ENCODE results near the gene COMP. TPM values are rescaled to one million over a fixed set of nuclear protein-coding genes. Genes with fewer than 3 reads are reported as not detected.

The COMP gene
- total and polyA plus RNA-seq, 8 donors = 0.05 to 3.7 (median 0.54) TPM

- FAIRE-seq (no peak), DNase-seq (peak in 1 of 6 donors; percentile 23), ATAC-seq (no peak)
- TF ChIP-seq CTCF (IDR thresholded peaks at IDR 0.05) = no peak
- Histone ChIP-seq H3K4me3 (no peak overlapping the region), H3K27me3 (no peaks in the 10 kb centered on the region), H3K9me3 (no peaks in the 10 kb centered on the region), H3K36me3 (no peaks in the 10 kb centered on the region), H3K27ac (no peak overlapping the region), H3K4me1 (peaks cover 43 to 47% (median 46%) of the 10 kb centered on the region in 3 donors)
- intact Hi-C loops (cut with DNase I) = no loop called here
- 94% methylated on average over 19 to 20 of the region's 20 CpGs for WGBS, 2 donors
These were observed 52.0 kb downstream of the COMP start for GRCh38 chr19:18738961-18739690.

GRCh38 chr19:18737954-18738351 lies 53.2 kb downstream of the COMP start:
- ATAC-seq = peak; percentile 41 to 70 (median 52)
- DNase-seq = peak in 4 of 6 donors; percentile 47 to 68 (median 62)
- no peak for FAIRE-seq
- no peak overlapping the region for H3K4me3 ChIP-seq
- intact Hi-C loops (cut with DNase I) = no loop called here
- no peak for TF ChIP-seq CTCF (IDR thresholded peaks at IDR 0.05)
- H3K4me1 ChIP-seq = peaks cover 41 to 45% (median 44%) of the 10 kb centered on the region in 3 donors
- no peaks in the 10 kb centered on the region for H3K27me3 ChIP-seq
- no peak overlapping the region for H3K27ac ChIP-seq
- no peaks in the 10 kb centered on the region for H3K9me3 ChIP-seq
- WGBS, 2 donors = 25 to 37% methylated on average over 1 of the region's 1 CpG
- no peaks in the 10 kb centered on the region for H3K36me3 ChIP-seq

GRCh38 chr19:18737337-18737953 lies 53.7 kb downstream of the COMP start:
- intact Hi-C loops (cut with DNase I) = no loop called here
- FAIRE-seq = no peak

GRCh38 chr19:18736415-18737336 lies 54.4 kb downstream of the COMP start:
- H3K36me3 ChIP-seq = no peaks in the 10 kb centered on the region
- intact Hi-C loops (cut with DNase I) = no loop called here
- no peak for FAIRE-seq
- peaks cover 28 to 35% (median 34%) of the 10 kb centered on the region in 3 donors for H3K4me1 ChIP-seq
- DNase-seq = peak; percentile 57 to 92 (median 82)
- H3K4me3 ChIP-seq = no peak overlapping the region
- H3K27me3 ChIP-seq = no peaks in the 10 kb centered on the region
- WGBS, 2 donors = 52 to 72% methylated on average over 24 to 27 of the region's 27 CpGs
- peak in 3 of 4 donors; percentile 11 to 74 (median 70) for ATAC-seq
- no peaks in the 10 kb centered on the region for H3K9me3 ChIP-seq
- TF ChIP-seq CTCF (IDR thresholded peaks at IDR 0.05) = no peak
- no peak overlapping the region for H3K27ac ChIP-seq

More at GRCh38 chr19:18737337-18737953, 53.7 kb downstream of the COMP start:
- no peaks in the 10 kb centered on the region for H3K9me3 ChIP-seq
- ATAC-seq = no peak
- DNase-seq = no peak
- no peak overlapping the region for H3K4me3 ChIP-seq
- no peak for TF ChIP-seq CTCF (IDR thresholded peaks at IDR 0.05)
- H3K36me3 ChIP-seq = no peaks in the 10 kb centered on the region
- H3K27ac ChIP-seq = no peak overlapping the region
- WGBS, 2 donors = 56 to 70% methylated on average over 10 of the region's 10 CpGs
- H3K4me1 ChIP-seq = peaks cover 36 to 40% (median 39%) of the 10 kb centered on the region in 3 donors
- H3K27me3 ChIP-seq = no peaks in the 10 kb centered on the region

All from pancreas (tissue), 10 donors.